H1 (cell line): Measurements from ENCODE around the gene CSPG5. TPM values are rescaled to one million over a fixed set of nuclear protein-coding genes. Genes with fewer than 3 reads are reported as not detected.

Experiments
- CTCF ChIA-PET: fragments of 300-600 bp; sonication (Branson Sonifier 250); formaldehyde crosslinking; loops from one replicate; lab custom pipeline; 2021; ENCODE audit not compliant: partially characterized antibody; lab: Charles Lee
- POLR2A ChIA-PET: fragments of 300-600 bp; sonication (Branson Sonifier 250); formaldehyde crosslinking; loops from one replicate; lab custom pipeline; 2021; ENCODE audit warnings: inconsistent platforms; ENCODE audit not compliant: partially characterized antibody; lab: Charles Lee
- DNase-seq, 2 experiments: peaks; one replicate each; pipeline versions ENCODE4 v3.0.0 to v3.0.0-alpha.2; 2010 to 2022; ENCODE audit warnings: low spot score in 2 of 2, low read depth in 1 of 2, mixed read lengths in 1 of 2
- FAIRE-seq: peaks from 2 replicates; lab custom pipeline; 2011; peaks lifted over from hg19 to GRCh38; lab: Jason Lieb, UNC
- H2AFZ ChIP-seq: 2 replicates; pipeline ENCODE4 v1.8.1; 2012; ENCODE audit warnings: low read length, inconsistent platforms
- H2AK5ac ChIP-seq: 2 replicates; pipeline ENCODE4 v1.6.1; 2013; ENCODE audit warnings: low read depth, low read length
- H2BK120ac ChIP-seq: replicated peaks from 2 replicates; pipeline ENCODE3; 2013; ENCODE audit warnings: low read depth, low read length, inconsistent platforms
- H2BK12ac ChIP-seq: 2 replicates; pipeline ENCODE4 v1.6.1; 2013; ENCODE audit warnings: low read depth, low read length
- H2BK15ac ChIP-seq: 2 replicates; pipeline ENCODE4 v1.6.1; 2013; ENCODE audit warnings: low read length
- H2BK20ac ChIP-seq: 2 replicates; pipeline ENCODE4 v1.6.1; 2013; ENCODE audit warnings: low read length
- H2BK5ac ChIP-seq: 2 replicates; pipeline ENCODE4 v1.6.1; 2013; ENCODE audit warnings: low read depth, low read length
- H3K14ac ChIP-seq: 2 replicates; pipeline ENCODE4 v1.6.1; 2013; ENCODE audit warnings: inconsistent platforms; ENCODE audit not compliant: insufficient read length
- H3K18ac ChIP-seq: 2 replicates; pipeline ENCODE4 v1.6.1; 2013; ENCODE audit warnings: low read length; ENCODE audit errors: extremely low read depth
- H3K23ac ChIP-seq: 2 replicates; pipeline ENCODE4 v1.6.1; 2013; ENCODE audit warnings: inconsistent platforms; ENCODE audit not compliant: insufficient read length
- H3K23me2 ChIP-seq: 2 replicates; pipeline ENCODE4 v1.6.1; 2013; ENCODE audit warnings: low read depth, low read length
- H3K27ac ChIP-seq: 2 replicates; pipeline ENCODE4 v1.6.1; 2011; ENCODE audit warnings: low read depth, low read length, inconsistent platforms
- H3K27me3 ChIP-seq, 4 experiments: replicated peaks in 1 of 4; 1 replicate in 1 of 4; 2 replicates in 3 of 4; pipeline versions ENCODE4 v1.6.1 to v1.8.1; 2011 to 2013; ENCODE audit warnings: low read length in 3 of 4, mild to moderate bottlenecking in 3 of 4, inconsistent platforms in 2 of 4, mixed read lengths in 2 of 4, moderate library complexity in 1 of 4; ENCODE audit not compliant: control insufficient read depth in 3 of 4, insufficient read depth in 3 of 4; ENCODE audit errors: extremely low read depth in 1 of 4
- H3K36me3 ChIP-seq, 4 experiments: 2 replicates each; pipeline versions ENCODE4 v1.6.1 to v1.8.1; 2011 to 2013; ENCODE audit warnings: mild to moderate bottlenecking in 4 of 4, low read length in 3 of 4, moderate library complexity in 2 of 4, control low read depth in 1 of 4, inconsistent platforms in 1 of 4; ENCODE audit not compliant: insufficient read depth in 4 of 4, control insufficient read depth in 2 of 4
- H3K4ac ChIP-seq: replicated peaks from 2 replicates; pipeline ENCODE3; 2013; ENCODE audit warnings: low read length, low read depth, mixed read lengths, inconsistent platforms; ENCODE audit not compliant: insufficient read length
- H3K4me1 ChIP-seq, 4 experiments: replicated peaks in 1 of 4; 1 replicate in 1 of 4; 2 replicates in 3 of 4; pipeline versions ENCODE4 v1.6.1 to v1.8.1; 2011 to 2013; ENCODE audit warnings: low read length in 3 of 4, inconsistent platforms in 2 of 4, mixed read lengths in 1 of 4; ENCODE audit not compliant: insufficient read depth in 4 of 4, control insufficient read depth in 3 of 4
- H3K4me2 ChIP-seq, 2 experiments: 2 replicates each; pipeline versions ENCODE4 v1.6.1 to v1.8.1; 2011 to 2013; ENCODE audit warnings: low read depth in 2 of 2, low read length in 2 of 2, control low read depth in 1 of 2, inconsistent platforms in 1 of 2, mild to moderate bottlenecking in 1 of 2; ENCODE audit not compliant: insufficient read depth in 1 of 2
- H3K4me3 ChIP-seq, 4 experiments: fragments of 200-600, 300-600 bp in 1 of 4; sonication (generic), shearing (Covaris generic), sonication (Bioruptor Twin) in 1 of 4; 2 replicates each; pipeline versions ENCODE4 v1.5.1 to v1.8.1; 2011 to 2016; ENCODE audit warnings: low read length in 4 of 4, low read depth in 3 of 4, control low read depth in 2 of 4, inconsistent platforms in 2 of 4, mild to moderate bottlenecking in 2 of 4, mixed read lengths in 1 of 4, moderate library complexity in 1 of 4; ENCODE audit not compliant: insufficient read depth in 2 of 4; ENCODE audit errors: extremely low read depth in 1 of 4
- H3K56ac ChIP-seq: replicated peaks from 2 replicates; pipeline ENCODE3; 2013; ENCODE audit warnings: low read depth, mild to moderate bottlenecking, mixed read lengths, low read length, inconsistent platforms; ENCODE audit not compliant: insufficient read length
- H3K79me1 ChIP-seq: 2 replicates; pipeline ENCODE4 v1.6.1; 2013; ENCODE audit warnings: low read depth, low read length, control low read depth
- H3K79me2 ChIP-seq, 2 experiments: 2 replicates each; pipeline versions ENCODE4 v1.6.1 to v1.8.1; 2012 to 2013; ENCODE audit warnings: low read length in 2 of 2, mild to moderate bottlenecking in 2 of 2, inconsistent platforms in 1 of 2; ENCODE audit not compliant: insufficient read depth in 2 of 2, control insufficient read depth in 1 of 2
- H3K9ac ChIP-seq, 4 experiments: replicated peaks in 1 of 4; 1 replicate in 1 of 4; 2 replicates in 3 of 4; pipeline versions ENCODE4 v1.6.1 to v1.8.1; 2011 to 2013; ENCODE audit warnings: low read depth in 3 of 4, low read length in 3 of 4, control low read depth in 2 of 4, mild to moderate bottlenecking in 2 of 4, moderate library complexity in 2 of 4, inconsistent platforms in 1 of 4; ENCODE audit errors: extremely low read depth in 1 of 4
- H3K9me3 ChIP-seq, 2 experiments: 2 replicates each; pipeline versions ENCODE4 v1.6.1 to v1.8.1; 2012 to 2013; ENCODE audit warnings: mild to moderate bottlenecking in 2 of 2, moderate library complexity in 2 of 2, control low read depth in 1 of 2, inconsistent platforms in 1 of 2, low read depth in 1 of 2, low read length in 1 of 2, mixed read lengths in 1 of 2; ENCODE audit not compliant: insufficient read depth in 2 of 2
- H4K20me1 ChIP-seq, 2 experiments: replicated peaks in 1 of 2; 2 replicates each; pipeline versions ENCODE3 to v1.8.1; 2011 to 2013; ENCODE audit warnings: inconsistent platforms in 2 of 2, low read length in 2 of 2, mild to moderate bottlenecking in 1 of 2; ENCODE audit not compliant: insufficient read depth in 2 of 2, control insufficient read depth in 1 of 2
- H4K5ac ChIP-seq: 2 replicates; pipeline ENCODE4 v1.6.1; 2013; ENCODE audit warnings: low read length, low read depth, mixed read lengths, inconsistent platforms; ENCODE audit not compliant: insufficient read length
- H4K8ac ChIP-seq: 2 replicates; pipeline ENCODE4 v1.8.0; 2013; ENCODE audit warnings: mild to moderate bottlenecking, moderate library complexity, low read length, inconsistent platforms; ENCODE audit not compliant: insufficient read depth; ENCODE audit errors: extremely low read depth
- H4K91ac ChIP-seq: replicated peaks from 2 replicates; pipeline ENCODE3; 2013; ENCODE audit warnings: low read length, mixed read lengths, inconsistent platforms; ENCODE audit not compliant: insufficient read length
- WGBS, 2 experiments: shearing (Covaris generic) in 1 of 2; methylation state at CpG; one replicate each; pipeline versions ENCODE4 v1.1.6 to v1.1.7; 2013 to 2015; ENCODE audit warnings: low lambda C conversion rate in 2 of 2, mixed read lengths in 2 of 2, inconsistent platforms in 1 of 2, low coverage in 1 of 2, missing lambda C conversion rate in 1 of 2; ENCODE audit not compliant: insufficient replicate concordance in 2 of 2, insufficient coverage in 1 of 2, insufficient read length in 1 of 2; ENCODE audit errors: extremely low coverage in 1 of 2, missing lambda C conversion rate in 1 of 2; 5-methylcytosine and 5-hydroxymethylcytosine counted together
- polyA plus RNA-seq, 7 experiments: library from polyadenylated mRNA; depleted of rRNA in 3 of 7; stranded (reverse) in 5 of 7; unstranded in 2 of 7; fragments of >200 nt in 5 of 7; fragments of 200-250 nt in 2 of 7; gene quantifications; 1 replicate in 5 of 7; 2 replicates in 1 of 7; 4 replicates in 1 of 7; pipeline versions ENCODE4 v1.2.1 to v1.2.3, GENCODE V29; 2011 to 2013; ENCODE audit warnings: missing spikeins in 2 of 7, mixed read lengths in 2 of 7
- total RNA-seq: library from RNA; stranded (reverse); fragmentation: NEBNext Ultra II Directional; extraction: Animal tissue kit (Norgen Biotek cat#: 25700); gene quantifications from 2 replicates; pipeline ENCODE4 v1.2.1, GENCODE V29; 2021
- TF ChIP-seq, protein P1 (sequence below): IDR thresholded peaks from 2 replicates; pipeline ENCODE4 v1.6.1; 2012; ENCODE audit warnings: inconsistent platforms

CSPG5 gene
- total and polyA plus RNA-seq, 2 of the 8 experiments (the other 6 are each of a cell fraction or from before 2014, with no cell fraction given): 2.1 to 7.4 TPM

DNA sequence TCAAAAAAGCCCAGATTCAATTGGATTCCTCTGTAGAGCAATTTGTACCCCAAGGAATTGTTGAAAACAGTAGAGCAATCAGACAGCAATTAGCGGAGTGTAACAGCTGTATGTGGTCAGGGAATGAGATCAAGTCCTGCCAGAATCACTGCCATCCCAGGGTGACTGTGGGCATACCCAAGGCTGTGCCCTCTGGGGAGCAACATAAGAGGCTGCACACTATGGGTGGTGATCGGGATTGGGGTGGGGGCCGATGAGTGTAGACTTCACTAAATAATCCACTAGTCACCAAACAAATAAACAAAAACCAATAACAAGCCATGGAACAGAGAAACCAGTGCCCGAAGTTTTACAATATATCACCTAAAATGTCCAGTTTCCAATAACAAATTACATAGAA is 53.0 kb downstream of the CSPG5 start:
- no peak for DNase-seq
- TF ChIP-seq, protein P1, sequence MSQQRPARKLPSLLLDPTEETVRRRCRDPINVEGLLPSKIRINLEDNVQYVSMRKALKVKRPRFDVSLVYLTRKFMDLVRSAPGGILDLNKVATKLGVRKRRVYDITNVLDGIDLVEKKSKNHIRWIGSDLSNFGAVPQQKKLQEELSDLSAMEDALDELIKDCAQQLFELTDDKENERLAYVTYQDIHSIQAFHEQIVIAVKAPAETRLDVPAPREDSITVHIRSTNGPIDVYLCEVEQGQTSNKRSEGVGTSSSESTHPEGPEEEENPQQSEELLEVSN: no peak
- H3K23ac ChIP-seq: no peak overlapping the region
- H4K8ac ChIP-seq: no peak overlapping the region
- WGBS, 2 experiments: 92% methylated on average over 4 of the region's 4 CpGs; no CpG with 5 or more reads in 1 of the 2 experiments
- H2BK12ac ChIP-seq: no peak overlapping the region
- H4K5ac ChIP-seq: no peak overlapping the region
- no peaks in the 10 kb centered on the region for H3K36me3 ChIP-seq
- no peak overlapping the region for H2AK5ac ChIP-seq
- H3K23me2 ChIP-seq: no peaks in the 10 kb centered on the region
- H3K4me3 ChIP-seq: no peak overlapping the region
- H3K9ac ChIP-seq: no peak overlapping the region
- peaks cover 0 to 9% (median 2%) of the 10 kb centered on the region in 4 experiments; a peak in 4 of 7 replicates for H3K4me1 ChIP-seq
- no peaks in the 10 kb centered on the region for H3K79me1 ChIP-seq
- H3K4me2 ChIP-seq: no peak overlapping the region
- no peaks in the 10 kb centered on the region for H4K20me1 ChIP-seq
- H3K56ac ChIP-seq: no peak overlapping the region
- no peak overlapping the region for H3K27ac ChIP-seq
- no peak overlapping the region for H2AFZ ChIP-seq
- no peaks in the 10 kb centered on the region for H3K79me2 ChIP-seq
- no peak overlapping the region for H2BK120ac ChIP-seq
- peaks cover 3 to 14% (median 13%) of the 10 kb centered on the region in 4 experiments for H3K27me3 ChIP-seq
- H3K14ac ChIP-seq: no peak overlapping the region
- no peak for FAIRE-seq
- no peaks in the 10 kb centered on the region for H3K9me3 ChIP-seq
- no peak overlapping the region for H2BK5ac ChIP-seq
- no peak overlapping the region for H4K91ac ChIP-seq
- no peak overlapping the region for H3K18ac ChIP-seq
- no peak overlapping the region for H2BK20ac ChIP-seq
- no peak overlapping the region for H3K4ac ChIP-seq
- no peak overlapping the region for H2BK15ac ChIP-seq
- ChIA-PET POLR2A (interaction anchor here (0.6 kb wide), 1 partner anchor 255 kb away, joined by 3 read pairs; no protein-coding TSS in a partner anchor), CTCF (interaction anchor here (1.2 to 2.3 kb wide), 4 partner anchors 10 to 70 kb away, joined by 3 to 9 read pairs (median 3); no protein-coding TSS in a partner anchor)
